HL-60 (cell line): ENCODE data around the gene ADAM17.

Source experiments
- GABPA ChIP-seq: IDR thresholded peaks from 2 replicates; pipeline ENCODE4 v1.6.1; 2012; ENCODE audit warnings: low read depth
- REST ChIP-seq: IDR thresholded peaks from 2 replicates; pipeline ENCODE4 v1.6.1; 2012; ENCODE audit warnings: low read depth; ENCODE audit not compliant: insufficient replicate concordance
- SPI1 ChIP-seq: IDR thresholded peaks from 2 replicates; pipeline ENCODE4 v1.6.1; 2012; ENCODE audit warnings: low read depth, mild to moderate bottlenecking, borderline replicate concordance
- TF ChIP-seq, protein P1 (sequence below): IDR thresholded peaks from one replicate; pipeline ENCODE4 v1.5.1; 2011; ENCODE audit warnings: low read length, control low read depth, inconsistent platforms; ENCODE audit not compliant: insufficient read depth

DNA sequence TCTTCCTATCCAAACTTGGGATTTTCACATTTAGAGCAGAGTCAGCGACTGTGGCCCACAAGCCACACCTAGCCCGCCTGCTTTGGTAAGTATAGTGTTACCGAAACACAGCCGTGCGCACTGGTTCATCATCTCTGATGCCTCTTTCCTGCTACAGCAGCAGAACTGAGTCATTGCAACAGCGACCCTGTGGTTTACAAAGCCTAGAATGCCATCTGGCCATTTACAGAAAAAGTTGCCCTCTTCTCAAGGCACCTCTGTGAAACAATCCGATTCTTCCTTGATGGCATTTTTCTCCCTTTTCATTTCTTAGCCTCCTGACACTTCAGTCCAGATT, 92.0 kb downstream of the ADAM17 start:
- TF ChIP-seq, protein P1, sequence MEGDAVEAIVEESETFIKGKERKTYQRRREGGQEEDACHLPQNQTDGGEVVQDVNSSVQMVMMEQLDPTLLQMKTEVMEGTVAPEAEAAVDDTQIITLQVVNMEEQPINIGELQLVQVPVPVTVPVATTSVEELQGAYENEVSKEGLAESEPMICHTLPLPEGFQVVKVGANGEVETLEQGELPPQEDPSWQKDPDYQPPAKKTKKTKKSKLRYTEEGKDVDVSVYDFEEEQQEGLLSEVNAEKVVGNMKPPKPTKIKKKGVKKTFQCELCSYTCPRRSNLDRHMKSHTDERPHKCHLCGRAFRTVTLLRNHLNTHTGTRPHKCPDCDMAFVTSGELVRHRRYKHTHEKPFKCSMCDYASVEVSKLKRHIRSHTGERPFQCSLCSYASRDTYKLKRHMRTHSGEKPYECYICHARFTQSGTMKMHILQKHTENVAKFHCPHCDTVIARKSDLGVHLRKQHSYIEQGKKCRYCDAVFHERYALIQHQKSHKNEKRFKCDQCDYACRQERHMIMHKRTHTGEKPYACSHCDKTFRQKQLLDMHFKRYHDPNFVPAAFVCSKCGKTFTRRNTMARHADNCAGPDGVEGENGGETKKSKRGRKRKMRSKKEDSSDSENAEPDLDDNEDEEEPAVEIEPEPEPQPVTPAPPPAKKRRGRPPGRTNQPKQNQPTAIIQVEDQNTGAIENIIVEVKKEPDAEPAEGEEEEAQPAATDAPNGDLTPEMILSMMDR: no peak
- no peak for TF ChIP-seq GABPA
- TF ChIP-seq SPI1: no peak
- no peak for TF ChIP-seq REST
